Activated T-helper 1 cell treated with anti-CD3 and anti-CD28 coated beads, Interleukin-12 subunit alpha, Interleukin-12 subunit beta, Interleukin-2, Interleukin-4 antibody, amounts not matched to agents 30 ng/mL and 10 ng/mL and 1 ng/mL, durations not matched to agents 14 hours and 24 hours and 36 hours (primary cell): ENCODE results near the gene LECT2. TPM values are rescaled to one million over a fixed set of nuclear protein-coding genes. Genes with fewer than 3 reads are reported as not detected.

ENCODE experiments used
- DNase-seq: peaks from one replicate; pipeline ENCODE4 v3.0.0; 2021; ENCODE audit warnings: low spot score
- H3K27ac Mint-ChIP-seq: one replicate; pipeline ENCODE4 v1.8.0; 2021; ENCODE audit warnings: mild to moderate bottlenecking, mixed read lengths
- H3K27me3 Mint-ChIP-seq: one replicate; pipeline ENCODE4 v1.8.0; 2022; ENCODE audit warnings: mild to moderate bottlenecking, moderate library complexity, mixed read lengths; ENCODE audit not compliant: insufficient read depth
- H3K36me3 Mint-ChIP-seq: one replicate; pipeline ENCODE4 v1.8.0; 2021; ENCODE audit warnings: low read depth, mixed read lengths
- H3K4me1 Mint-ChIP-seq: one replicate; pipeline ENCODE4 v1.8.0; 2021; ENCODE audit warnings: low read depth, mixed read lengths
- H3K4me3 Mint-ChIP-seq: one replicate; pipeline ENCODE4 v1.8.0; 2021; ENCODE audit warnings: mild to moderate bottlenecking, moderate library complexity, mixed read lengths
- H3K9me3 Mint-ChIP-seq: one replicate; pipeline ENCODE4 v1.8.0; 2021; ENCODE audit warnings: mixed read lengths
- intact Hi-C: fragments of 100-400 bp; cut with micrococcal nuclease; formaldehyde crosslinking; loops from one replicate; pipeline ENCODE4 v1.15.1; 2024
- total RNA-seq: library from RNA; stranded (reverse); gene quantifications from 2 replicates; pipeline ENCODE4 v1.2.3, GENCODE V29; 2022

Gene LECT2
- total RNA-seq, 1 donor from 2014 or later = not detected

DNA sequence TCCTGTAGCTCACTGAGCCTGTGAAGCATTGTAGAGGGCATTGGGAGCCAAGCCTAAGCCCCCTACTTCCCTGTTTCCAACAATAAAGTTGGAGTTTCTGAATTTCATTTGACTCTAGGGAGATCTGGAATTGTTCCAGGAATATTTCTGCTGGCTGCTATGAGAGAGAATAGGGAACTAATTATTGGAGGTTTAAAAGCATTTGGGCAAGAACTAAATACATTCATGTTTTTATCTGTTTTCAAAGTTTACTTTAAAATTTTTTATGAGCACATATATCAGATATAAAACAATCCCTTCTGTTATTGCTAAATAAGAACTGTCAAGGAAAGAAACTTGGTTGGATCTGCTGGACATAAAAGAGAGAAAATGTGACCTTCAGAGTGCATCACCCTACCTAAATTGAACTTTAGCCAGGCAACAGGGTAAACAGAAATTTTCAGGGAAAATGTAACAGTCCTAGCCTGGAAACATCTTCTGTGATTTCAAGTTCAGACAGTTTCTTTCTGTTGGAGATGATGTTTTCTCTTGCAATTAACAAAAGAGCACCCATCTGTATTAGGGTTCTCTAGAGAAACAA lies 19.3 kb upstream of the LECT2 start:
- DNase-seq = no peak
- H3K4me1 Mint-ChIP-seq = no peaks in the 10 kb centered on the region
- peaks cover 13% of the 10 kb centered on the region for H3K27me3 Mint-ChIP-seq
- intact Hi-C loops = no loop called here
- no peaks in the 10 kb centered on the region for H3K36me3 Mint-ChIP-seq
- no peak overlapping the region for H3K27ac Mint-ChIP-seq
- H3K4me3 Mint-ChIP-seq = no peak overlapping the region
- H3K9me3 Mint-ChIP-seq = no peaks in the 10 kb centered on the region

DNA sequence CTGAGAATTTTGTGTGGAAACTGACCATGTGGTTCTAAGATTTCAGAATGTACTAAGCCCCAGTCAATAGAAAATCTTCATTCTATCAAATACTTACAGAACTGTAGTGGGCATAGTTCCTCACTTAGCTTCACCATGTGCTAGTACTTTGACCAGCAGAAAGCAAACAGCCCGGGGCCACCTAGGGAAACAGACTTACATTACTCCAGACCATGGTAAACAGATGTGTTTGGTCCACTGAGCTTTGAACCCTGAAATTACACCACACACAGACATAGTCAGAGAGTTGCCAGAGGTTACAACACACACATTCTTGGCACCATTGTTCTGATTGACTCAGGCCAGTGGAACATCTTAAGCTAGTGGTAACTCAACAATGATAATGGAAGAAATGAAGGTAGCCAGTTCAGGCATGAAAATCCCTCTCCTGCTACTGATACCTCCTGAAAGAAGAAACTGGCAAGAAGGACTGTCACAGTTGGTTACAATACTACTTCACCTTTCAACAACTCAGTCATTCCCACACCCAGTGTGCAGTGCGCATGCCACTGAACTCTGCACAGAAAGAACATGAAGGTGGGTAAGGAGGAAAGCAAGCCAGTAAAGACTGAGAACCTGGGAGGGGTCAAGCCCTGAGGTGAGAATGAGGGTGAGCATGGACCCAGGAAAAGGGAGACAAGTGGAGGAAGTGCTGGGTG lies 18.7 kb upstream of the LECT2 start:
- H3K27me3 Mint-ChIP-seq = peaks cover 16% of the 10 kb centered on the region
- H3K4me1 Mint-ChIP-seq = no peaks in the 10 kb centered on the region
- H3K4me3 Mint-ChIP-seq = no peak overlapping the region
- no peak for DNase-seq
- H3K27ac Mint-ChIP-seq = no peak overlapping the region
- intact Hi-C loops = no loop called here
- no peaks in the 10 kb centered on the region for H3K9me3 Mint-ChIP-seq
- no peaks in the 10 kb centered on the region for H3K36me3 Mint-ChIP-seq

DNA sequence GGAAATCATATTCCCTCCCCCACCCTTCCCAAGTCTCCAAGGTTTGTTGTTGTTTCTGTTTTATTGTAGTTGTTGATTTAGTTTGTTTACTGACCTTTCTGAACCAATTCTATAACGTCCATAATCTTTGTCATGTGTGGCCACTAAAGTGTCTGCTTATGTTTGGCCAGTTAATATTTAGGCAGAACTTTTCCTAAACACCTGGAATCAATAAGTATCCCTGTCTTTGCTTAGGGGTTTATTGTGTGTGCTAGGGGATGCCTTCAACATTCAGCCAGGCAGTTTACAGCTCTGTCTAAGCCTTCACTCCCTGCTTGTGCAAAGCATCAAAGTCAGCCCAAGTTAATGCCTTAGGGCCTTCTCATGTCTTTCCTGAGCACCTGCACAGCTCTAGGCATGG lies 16.9 kb upstream of the LECT2 start:
- intact Hi-C loops = no loop called here
- DNase-seq = no peak
- H3K4me3 Mint-ChIP-seq = no peak overlapping the region
- H3K9me3 Mint-ChIP-seq = no peaks in the 10 kb centered on the region
- no peaks in the 10 kb centered on the region for H3K4me1 Mint-ChIP-seq
- H3K27me3 Mint-ChIP-seq = peaks cover 16% of the 10 kb centered on the region
- no peak overlapping the region for H3K27ac Mint-ChIP-seq
- H3K36me3 Mint-ChIP-seq = no peaks in the 10 kb centered on the region

DNA sequence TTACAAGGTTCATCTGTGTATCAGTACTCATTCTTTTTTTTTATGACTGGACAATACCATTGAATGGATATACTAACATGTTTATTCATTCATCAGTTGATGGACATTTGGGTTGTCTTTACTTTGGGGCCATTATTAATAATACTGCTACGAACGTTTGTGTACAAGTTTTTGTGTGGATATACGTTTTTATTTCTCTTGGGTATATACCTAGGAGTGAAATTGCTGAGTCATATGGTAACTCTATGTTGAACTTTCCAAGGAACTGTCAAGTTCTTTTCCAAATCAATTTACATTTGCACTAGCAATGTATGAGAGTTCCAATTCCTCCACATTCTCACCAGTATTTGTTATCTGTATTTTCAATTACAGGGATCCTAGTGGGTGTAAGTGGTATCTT lies 12.0 kb upstream of the LECT2 start:
- no peak for DNase-seq
- Mint-ChIP-seq H3K4me3 (no peak overlapping the region), H3K4me1 (no peaks in the 10 kb centered on the region), H3K36me3 (no peaks in the 10 kb centered on the region), H3K27me3 (peaks cover 11% of the 10 kb centered on the region), H3K27ac (no peak overlapping the region), H3K9me3 (no peaks in the 10 kb centered on the region)
- intact Hi-C loops = no loop called here

DNA sequence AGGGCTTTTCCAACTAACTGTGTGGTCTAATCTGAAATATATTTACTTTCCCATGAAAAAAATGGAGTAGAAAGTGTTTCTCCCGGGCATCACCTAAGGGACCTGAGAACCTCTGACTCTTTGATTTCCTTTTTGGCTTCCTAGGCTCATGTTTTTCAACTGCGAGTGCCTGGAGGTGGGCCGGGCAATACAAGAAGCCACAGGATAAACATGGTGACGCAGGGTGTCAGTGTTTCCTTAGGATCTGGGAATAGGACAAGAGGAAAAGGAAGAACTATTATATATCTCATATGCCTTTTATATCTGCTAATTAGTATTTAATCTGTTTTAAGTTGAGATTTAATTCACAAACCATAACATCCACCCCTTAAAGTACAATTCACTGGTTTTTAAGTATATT lies 11.4 kb upstream of the LECT2 start:
- H3K4me3 Mint-ChIP-seq = no peak overlapping the region
- no peaks in the 10 kb centered on the region for H3K9me3 Mint-ChIP-seq
- peaks cover 9% of the 10 kb centered on the region for H3K27me3 Mint-ChIP-seq
- intact Hi-C loops = no loop called here
- no peak overlapping the region for H3K27ac Mint-ChIP-seq
- DNase-seq = no peak
- H3K36me3 Mint-ChIP-seq = no peaks in the 10 kb centered on the region
- no peaks in the 10 kb centered on the region for H3K4me1 Mint-ChIP-seq

DNA sequence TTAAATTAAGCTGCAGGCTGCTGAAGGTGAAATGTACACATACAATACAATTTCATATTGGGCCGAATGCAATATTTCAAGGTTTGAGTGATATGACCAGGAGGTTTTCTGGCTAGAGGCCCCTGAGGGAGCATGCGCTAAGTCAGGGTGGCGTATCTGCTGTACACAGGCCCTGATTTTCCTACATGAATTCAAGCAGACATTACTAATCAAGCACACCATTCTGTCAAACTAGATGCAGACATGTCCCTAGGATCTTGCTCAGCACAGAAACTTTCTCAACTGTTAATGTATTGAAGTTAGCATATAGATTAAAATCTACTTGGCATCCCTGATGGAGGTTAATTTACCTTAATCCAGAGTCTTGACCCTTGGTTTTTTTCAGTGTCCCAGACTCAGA lies 10.7 kb upstream of the LECT2 start:
- Mint-ChIP-seq H3K4me3 (no peak overlapping the region), H3K27ac (no peak overlapping the region), H3K36me3 (no peaks in the 10 kb centered on the region), H3K27me3 (peaks cover 9% of the 10 kb centered on the region), H3K4me1 (no peaks in the 10 kb centered on the region), H3K9me3 (no peaks in the 10 kb centered on the region)
- no peak for DNase-seq
- intact Hi-C loops = no loop called here

DNA sequence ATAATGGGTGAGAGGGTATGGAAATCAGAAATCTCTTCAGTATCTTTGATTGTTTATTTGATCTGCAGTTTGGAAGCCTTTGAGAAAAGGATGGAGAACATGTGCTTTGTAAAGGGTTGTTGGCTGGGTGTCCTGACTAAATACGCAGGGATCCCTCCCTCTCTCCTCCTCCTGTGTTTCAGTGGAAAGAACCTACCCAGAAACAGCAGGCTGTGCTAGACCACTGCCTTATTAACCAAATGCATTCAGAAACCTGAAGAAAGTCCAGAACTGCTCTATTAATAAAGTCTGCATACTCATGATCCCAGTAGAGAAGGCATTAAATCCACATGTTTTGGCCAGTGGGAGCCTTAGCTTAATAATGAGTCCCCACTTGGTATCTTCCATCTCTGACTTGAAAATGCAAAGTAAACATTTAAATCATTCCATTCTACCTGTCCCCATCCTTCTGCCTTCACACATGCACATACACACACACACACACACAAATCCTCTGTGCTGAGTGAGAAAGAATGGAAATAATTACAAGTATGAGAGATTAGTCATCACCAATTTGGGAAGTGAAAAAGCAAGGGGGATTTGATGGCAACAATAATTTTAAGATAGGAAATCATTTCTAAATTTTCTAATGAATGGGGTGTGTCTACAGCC lies 10.0 kb upstream of the LECT2 start:
- H3K9me3 Mint-ChIP-seq = no peaks in the 10 kb centered on the region
- H3K27ac Mint-ChIP-seq = no peak overlapping the region
- H3K36me3 Mint-ChIP-seq = no peaks in the 10 kb centered on the region
- H3K4me3 Mint-ChIP-seq = no peak overlapping the region
- H3K4me1 Mint-ChIP-seq = no peaks in the 10 kb centered on the region
- DNase-seq = no peak
- peaks cover 9% of the 10 kb centered on the region for H3K27me3 Mint-ChIP-seq
- intact Hi-C loops = no loop called here

DNA sequence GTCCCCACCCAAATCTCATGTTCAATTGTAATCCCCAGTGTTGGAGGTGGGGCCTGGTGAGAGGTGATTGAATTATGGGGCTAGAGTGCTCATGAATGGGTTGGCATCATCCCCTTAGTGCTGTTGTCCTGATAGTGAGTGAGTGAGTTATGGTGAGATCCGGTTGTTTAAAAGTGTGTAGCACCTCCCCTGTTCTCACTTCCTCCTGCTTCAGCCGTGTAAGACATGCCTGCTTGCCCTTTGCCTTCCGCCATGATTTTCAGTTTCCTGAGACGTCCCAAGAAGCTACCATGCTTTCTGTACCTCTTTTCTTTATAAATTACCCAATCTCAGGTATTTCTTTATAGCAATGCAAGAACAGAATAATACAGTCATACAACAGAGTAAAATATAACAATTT lies 742 bp upstream of the LECT2 start:
- H3K27me3 Mint-ChIP-seq = peaks cover 6% of the 10 kb centered on the region
- no peak for DNase-seq
- H3K27ac Mint-ChIP-seq = no peak overlapping the region
- no peaks in the 10 kb centered on the region for H3K4me1 Mint-ChIP-seq
- H3K4me3 Mint-ChIP-seq = no peak overlapping the region
- intact Hi-C loops = no loop called here
- no peaks in the 10 kb centered on the region for H3K9me3 Mint-ChIP-seq
- H3K36me3 Mint-ChIP-seq = no peaks in the 10 kb centered on the region

DNA sequence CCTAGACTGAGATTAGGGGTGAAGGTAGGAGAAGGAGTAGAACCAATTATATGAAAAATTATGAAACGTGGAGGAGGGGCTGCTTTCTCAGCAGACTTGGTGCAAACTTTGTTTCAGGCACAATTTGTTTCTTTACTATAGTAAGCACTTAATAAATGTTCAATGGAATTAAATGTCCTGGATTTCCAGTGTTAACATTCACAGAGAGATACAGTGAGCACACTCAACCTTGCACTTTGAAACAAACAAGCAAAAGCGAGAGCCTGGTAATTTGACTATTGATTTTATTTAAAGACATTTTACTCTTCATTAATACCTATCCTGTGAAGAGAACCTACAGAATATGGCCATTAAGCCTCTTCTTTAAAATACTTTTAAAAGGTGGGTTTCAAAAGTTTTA lies 933 bp downstream of the LECT2 start:
- Mint-ChIP-seq H3K9me3 (no peaks in the 10 kb centered on the region), H3K27ac (no peak overlapping the region), H3K4me3 (no peak overlapping the region), H3K36me3 (no peaks in the 10 kb centered on the region), H3K4me1 (no peaks in the 10 kb centered on the region), H3K27me3 (peaks cover 6% of the 10 kb centered on the region)
- intact Hi-C loops = no loop called here
- DNase-seq = no peak

DNA sequence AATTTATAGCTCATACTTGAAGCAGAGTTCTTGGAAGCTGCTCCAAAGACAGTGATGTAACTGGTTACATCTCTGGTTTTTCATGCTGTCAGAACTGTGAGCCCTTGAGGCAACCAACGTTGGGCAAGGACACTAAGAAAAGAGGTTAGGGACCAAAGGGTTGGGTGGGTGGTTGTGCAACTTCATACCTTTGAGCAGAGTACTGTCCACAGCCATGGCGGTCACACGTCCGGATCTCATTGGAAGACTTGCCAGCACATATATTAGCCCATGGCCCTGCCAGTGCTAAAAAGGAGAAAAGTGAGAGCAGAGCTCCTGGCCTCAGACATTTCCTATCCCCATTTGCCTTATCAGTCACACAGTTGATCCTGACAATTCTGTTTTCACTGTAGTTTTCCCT lies 2.1 kb downstream of the LECT2 start:
- Mint-ChIP-seq H3K4me3 (no peak overlapping the region), H3K27me3 (peaks cover 6% of the 10 kb centered on the region), H3K27ac (no peak overlapping the region), H3K9me3 (no peaks in the 10 kb centered on the region), H3K36me3 (no peaks in the 10 kb centered on the region), H3K4me1 (no peaks in the 10 kb centered on the region)
- no peak for DNase-seq
- intact Hi-C loops = no loop called here

DNA sequence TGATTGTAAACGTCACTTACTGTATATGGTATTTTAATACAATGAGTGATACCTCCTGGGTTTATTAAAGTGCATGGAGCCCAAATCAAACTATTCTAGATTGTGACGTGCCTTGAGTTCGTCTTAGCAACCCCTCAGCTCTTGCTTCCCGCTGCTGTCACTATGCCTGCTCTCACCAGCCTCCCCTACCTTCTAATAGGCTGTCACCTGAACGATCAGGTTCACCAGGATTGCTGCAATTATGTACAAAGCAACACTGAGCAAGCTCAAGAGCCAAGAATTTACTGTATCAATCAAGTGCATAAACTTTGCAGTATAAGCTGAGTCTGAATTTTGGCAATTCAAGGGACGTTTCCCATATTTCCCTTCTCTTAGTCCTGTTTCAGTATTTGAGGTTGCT lies 3.0 kb downstream of the LECT2 start:
- no peaks in the 10 kb centered on the region for H3K9me3 Mint-ChIP-seq
- H3K4me1 Mint-ChIP-seq = no peaks in the 10 kb centered on the region
- no peaks in the 10 kb centered on the region for H3K36me3 Mint-ChIP-seq
- no peak for DNase-seq
- H3K4me3 Mint-ChIP-seq = no peak overlapping the region
- no peak overlapping the region for H3K27ac Mint-ChIP-seq
- peaks cover 6% of the 10 kb centered on the region for H3K27me3 Mint-ChIP-seq
- intact Hi-C loops = no loop called here

DNA sequence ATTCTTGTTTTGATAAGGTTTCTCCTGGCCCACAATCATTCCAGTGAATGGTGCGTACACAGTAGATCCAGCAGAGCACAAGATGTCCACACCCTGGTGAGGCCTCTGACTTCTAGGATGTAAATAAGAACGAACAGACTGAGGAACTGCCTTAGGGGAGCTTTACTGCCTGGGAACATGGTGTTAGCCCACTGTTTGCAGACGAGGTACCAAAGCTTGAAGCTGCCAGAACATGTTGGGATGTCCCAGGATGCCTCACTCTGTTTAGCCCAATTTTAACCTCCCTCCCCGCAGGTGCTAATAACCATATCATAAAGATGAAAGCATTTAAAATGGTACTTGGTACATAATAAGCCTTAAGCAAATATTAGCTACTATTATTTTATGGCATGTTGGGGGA lies 3.5 kb downstream of the LECT2 start:
- H3K27me3 Mint-ChIP-seq = peaks cover 6% of the 10 kb centered on the region
- H3K36me3 Mint-ChIP-seq = no peaks in the 10 kb centered on the region
- H3K4me3 Mint-ChIP-seq = no peak overlapping the region
- no peak overlapping the region for H3K27ac Mint-ChIP-seq
- intact Hi-C loops = no loop called here
- no peak for DNase-seq
- H3K9me3 Mint-ChIP-seq = no peaks in the 10 kb centered on the region
- no peaks in the 10 kb centered on the region for H3K4me1 Mint-ChIP-seq

DNA sequence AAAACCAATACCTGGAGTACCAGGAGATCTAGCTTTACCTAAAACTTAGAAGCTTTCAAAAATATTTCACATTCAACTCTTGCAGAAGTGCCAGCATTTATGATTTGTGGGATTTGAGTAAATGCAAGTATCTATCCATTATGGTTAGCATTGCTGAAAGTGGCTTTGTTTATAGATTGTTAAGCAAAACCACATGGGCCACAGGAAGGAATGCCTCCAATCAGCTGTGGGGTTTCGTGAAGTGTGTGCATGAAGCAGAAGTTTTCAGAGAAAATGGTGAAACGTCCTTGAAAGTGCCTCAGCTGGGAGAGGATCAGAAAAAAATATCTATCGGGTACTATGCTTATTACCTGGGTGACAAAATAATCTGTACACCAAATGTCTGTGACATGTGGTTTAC lies 4.2 kb downstream of the LECT2 start:
- no peak for DNase-seq
- Mint-ChIP-seq H3K27ac (no peak overlapping the region), H3K4me1 (no peaks in the 10 kb centered on the region), H3K9me3 (no peaks in the 10 kb centered on the region), H3K27me3 (peaks cover 6% of the 10 kb centered on the region), H3K36me3 (no peaks in the 10 kb centered on the region), H3K4me3 (no peak overlapping the region)
- intact Hi-C loops = no loop called here
